ENCODE results near the gene DEPP1. TPM values are rescaled to one million over a fixed set of nuclear protein-coding genes. Genes with fewer than 3 reads are reported as not detected.

Gene DEPP1
- total RNA-seq, 1 experiment from 2014 or later, result 16.5 TPM

GRCh38 chr10:45008524-45009161, 30.0 kb upstream of the DEPP1 start:
- no TSS peak for BruUV-seq (replicated peaks)
- DNase-seq, result peak; percentile 53
- no peaks in the 10 kb centered on the region for H3K9me3 Mint-ChIP-seq (ENCODE audit: low read depth, unreplicated experiment)
- no peaks in the 10 kb centered on the region for H3K4me1 Mint-ChIP-seq (ENCODE audit: low read depth, unreplicated experiment)
- no peak overlapping the region for H3K4me3 Mint-ChIP-seq (ENCODE audit: low read depth, unreplicated experiment)
- peaks cover 12% of the 10 kb centered on the region for H3K27me3 Mint-ChIP-seq (ENCODE audit: unreplicated experiment)
- peaks cover 6% of the 10 kb centered on the region for H3K36me3 Mint-ChIP-seq (ENCODE audit: insufficient read depth, unreplicated experiment)
- CTCF ChIA-PET, result no interaction called here
- intact Hi-C loops (cut with micrococcal nuclease; ENCODE audit: unreplicated experiment), result loop anchor here (2.0 kb wide), 2 partner anchors 76 to 226 kb away; no protein-coding TSS in a partner anchor
- TF ChIP-seq CTCF (IDR thresholded peaks at IDR 0.05; ENCODE audit: unreplicated experiment), result peak; percentile 70
- H3K27ac Mint-ChIP-seq (ENCODE audit: unreplicated experiment), result no peak overlapping the region

- CTCF ChIA-PET, result no interaction called here
- intact Hi-C loops (cut with micrococcal nuclease; ENCODE audit: unreplicated experiment), result no loop called here
- BruUV-seq (replicated peaks), result no TSS peak
- Mint-ChIP-seq H3K27me3 (ENCODE audit: unreplicated experiment) (no peaks in the 10 kb centered on the region), H3K36me3 (ENCODE audit: insufficient read depth, unreplicated experiment) (peaks cover 16% of the 10 kb centered on the region), H3K9me3 (ENCODE audit: low read depth, unreplicated experiment) (peaks cover 2% of the 10 kb centered on the region), H3K27ac (ENCODE audit: unreplicated experiment) (no peak overlapping the region), H3K4me3 (ENCODE audit: low read depth, unreplicated experiment) (no peak overlapping the region), H3K4me1 (ENCODE audit: low read depth, unreplicated experiment) (no peaks in the 10 kb centered on the region)
- no peak for DNase-seq
- TF ChIP-seq CTCF (IDR thresholded peaks at IDR 0.05; ENCODE audit: unreplicated experiment), result no peak
Measured at GRCh38 chr10:45006276-45007030, 27.8 kb upstream of the DEPP1 start.

- Mint-ChIP-seq H3K9me3 (ENCODE audit: low read depth, unreplicated experiment) (peaks cover 2% of the 10 kb centered on the region), H3K4me1 (ENCODE audit: low read depth, unreplicated experiment) (peaks cover 3% of the 10 kb centered on the region), H3K27ac (ENCODE audit: unreplicated experiment) (no peak overlapping the region), H3K4me3 (ENCODE audit: low read depth, unreplicated experiment) (no peak overlapping the region), H3K36me3 (ENCODE audit: insufficient read depth, unreplicated experiment) (peaks cover 19% of the 10 kb centered on the region), H3K27me3 (ENCODE audit: unreplicated experiment) (peaks cover under 1% of the 10 kb centered on the region)
- no peak for DNase-seq
- TF ChIP-seq CTCF (IDR thresholded peaks at IDR 0.05; ENCODE audit: unreplicated experiment), result no peak
- no TSS peak for BruUV-seq (replicated peaks)
- intact Hi-C loops (cut with micrococcal nuclease; ENCODE audit: unreplicated experiment), result no loop called here
- CTCF ChIA-PET, result no interaction called here
Measured at GRCh38 chr10:45005284-45005683, 26.7 kb upstream of the DEPP1 start.

GRCh38 chr10:45004661-45005060, 26.1 kb upstream of the DEPP1 start:
- intact Hi-C loops (cut with micrococcal nuclease; ENCODE audit: unreplicated experiment), result no loop called here
- peaks cover 7% of the 10 kb centered on the region for H3K9me3 Mint-ChIP-seq (ENCODE audit: low read depth, unreplicated experiment)
- H3K4me1 Mint-ChIP-seq (ENCODE audit: low read depth, unreplicated experiment), result peaks cover 9% of the 10 kb centered on the region
- H3K27me3 Mint-ChIP-seq (ENCODE audit: unreplicated experiment), result peaks cover 7% of the 10 kb centered on the region
- CTCF ChIA-PET, result no interaction called here
- H3K4me3 Mint-ChIP-seq (ENCODE audit: low read depth, unreplicated experiment), result no peak overlapping the region
- H3K36me3 Mint-ChIP-seq (ENCODE audit: insufficient read depth, unreplicated experiment), result peaks cover 25% of the 10 kb centered on the region
- TF ChIP-seq CTCF (IDR thresholded peaks at IDR 0.05; ENCODE audit: unreplicated experiment), result no peak
- no TSS peak for BruUV-seq (replicated peaks)
- no peak overlapping the region for H3K27ac Mint-ChIP-seq (ENCODE audit: unreplicated experiment)
- no peak for DNase-seq
